Measurements from ENCODE around the gene ATCAY. TPM values are rescaled to one million over a fixed set of nuclear protein-coding genes. Genes with fewer than 3 reads are reported as not detected.
A peak's percentile ranks its signal among the peaks of the same experiment; 100 is the strongest.
"Not testable (repeated sequence)": the region's sequence is repeated elsewhere in the genome, so short reads cannot be mapped to it uniquely, and the experiment has no call there.

The ATCAY gene
- total RNA-seq, 2 donors from 2014 or later: 0.58 to 2.8 TPM

GRCh38 chr19:3936506-3937442, 56.3 kb downstream of the ATCAY start:
- Histone ChIP-seq H3K27me3 (ENCODE audit: control insufficient read depth, insufficient read depth, low read length, poor library complexity, severe bottlenecking) (no peaks in the 10 kb centered on the region), H3K27ac (ENCODE audit: low read depth, low read length) (no peak overlapping the region), H3K4me3 (ENCODE audit: low read length) (no peak overlapping the region), H3K4me1 (ENCODE audit: control insufficient read depth, insufficient read depth, low read length) (no peaks in the 10 kb centered on the region), H3K36me3 (ENCODE audit: control insufficient read depth, insufficient read depth, low read length) (no peaks in the 10 kb centered on the region), H3K9ac (ENCODE audit: extremely low read depth, low read length, poor library complexity, severe bottlenecking) (no peak overlapping the region), H3K9me3 (ENCODE audit: control insufficient read depth, low read length) (no peaks in the 10 kb centered on the region)
- Mint-ChIP-seq H3K27me3 (ENCODE audit: insufficient read depth) (no peaks in the 10 kb centered on the region), H3K36me3 (ENCODE audit: low read depth) (peaks cover 7% of the 10 kb centered on the region), H3K4me1 (no peaks in the 10 kb centered on the region), H3K27ac (no peak overlapping the region), H3K4me3 (no peak overlapping the region), H3K9me3 (no peaks in the 10 kb centered on the region)
- TF ChIP-seq CTCF (conservative IDR thresholded peaks at IDR 0.05): no peak
- DNase-seq: no peak
- WGBS, 2 experiments (ENCODE audit: insufficient coverage in 1 of 2, insufficient read length in 1 of 2): 93 to 96% methylated on average over 14 to 20 of the region's 29 CpGs

- not testable (repeated sequence) for H3K27ac Mint-ChIP-seq; H3K36me3 ChIP-seq (ENCODE audit: control insufficient read depth, insufficient read depth, low read length); H3K9me3 Mint-ChIP-seq; H3K27me3 Mint-ChIP-seq (ENCODE audit: insufficient read depth); H3K4me3 Mint-ChIP-seq; DNase-seq; H3K4me1 Mint-ChIP-seq; H3K27ac ChIP-seq (ENCODE audit: low read depth, low read length); H3K9me3 ChIP-seq (ENCODE audit: control insufficient read depth, low read length); H3K9ac ChIP-seq (ENCODE audit: extremely low read depth, low read length, poor library complexity, severe bottlenecking); H3K27me3 ChIP-seq (ENCODE audit: control insufficient read depth, insufficient read depth, low read length, poor library complexity, severe bottlenecking); H3K4me1 ChIP-seq (ENCODE audit: control insufficient read depth, insufficient read depth, low read length); H3K4me3 ChIP-seq (ENCODE audit: low read length)
- peaks cover 19% of the 10 kb centered on the region for H3K36me3 Mint-ChIP-seq (ENCODE audit: low read depth)
- WGBS, 2 experiments (ENCODE audit: insufficient coverage in 1 of 2, insufficient read length in 1 of 2): 90 to 94% methylated on average over 2 to 21 of the region's 22 CpGs
Measured at GRCh38 chr19:3938300-3938950, 57.9 kb downstream of the ATCAY start.

- Histone ChIP-seq H3K4me3 (ENCODE audit: low read length) (no peak overlapping the region), H3K4me1 (ENCODE audit: control insufficient read depth, insufficient read depth, low read length) (no peaks in the 10 kb centered on the region), H3K9me3 (ENCODE audit: control insufficient read depth, low read length) (no peaks in the 10 kb centered on the region), H3K27me3 (ENCODE audit: control insufficient read depth, insufficient read depth, low read length, poor library complexity, severe bottlenecking) (no peaks in the 10 kb centered on the region), H3K27ac (ENCODE audit: low read depth, low read length) (no peak overlapping the region), H3K9ac (ENCODE audit: extremely low read depth, low read length, poor library complexity, severe bottlenecking) (no peak overlapping the region), H3K36me3 (ENCODE audit: control insufficient read depth, insufficient read depth, low read length) (no peaks in the 10 kb centered on the region)
- H3K9me3 Mint-ChIP-seq: no peaks in the 10 kb centered on the region
- H3K27ac Mint-ChIP-seq: no peak overlapping the region
- TF ChIP-seq CTCF (conservative IDR thresholded peaks at IDR 0.05): no peak
- H3K4me1 Mint-ChIP-seq: no peaks in the 10 kb centered on the region
- no peaks in the 10 kb centered on the region for H3K27me3 Mint-ChIP-seq (ENCODE audit: insufficient read depth)
- peak; percentile 23 for DNase-seq
- 95 to 97% methylated on average over 6 to 8 of the region's 8 CpGs for WGBS, 2 experiments (ENCODE audit: insufficient coverage in 1 of 2, insufficient read length in 1 of 2)
- H3K4me3 Mint-ChIP-seq: no peak overlapping the region
- peaks cover 26% of the 10 kb centered on the region for H3K36me3 Mint-ChIP-seq (ENCODE audit: low read depth)
Measured at GRCh38 chr19:3942790-3943409, 62.4 kb downstream of the ATCAY start.

Data from endodermal cell (in vitro differentiated cells).